ENCODE measurements around the gene SNW1.
A peak's percentile ranks its signal among the peaks of the same experiment; 100 is the strongest.
"Not testable (repeated sequence)": the region's sequence is repeated elsewhere in the genome, so short reads cannot be mapped to it uniquely, and the experiment has no call there.

SNW1 gene

DNA sequence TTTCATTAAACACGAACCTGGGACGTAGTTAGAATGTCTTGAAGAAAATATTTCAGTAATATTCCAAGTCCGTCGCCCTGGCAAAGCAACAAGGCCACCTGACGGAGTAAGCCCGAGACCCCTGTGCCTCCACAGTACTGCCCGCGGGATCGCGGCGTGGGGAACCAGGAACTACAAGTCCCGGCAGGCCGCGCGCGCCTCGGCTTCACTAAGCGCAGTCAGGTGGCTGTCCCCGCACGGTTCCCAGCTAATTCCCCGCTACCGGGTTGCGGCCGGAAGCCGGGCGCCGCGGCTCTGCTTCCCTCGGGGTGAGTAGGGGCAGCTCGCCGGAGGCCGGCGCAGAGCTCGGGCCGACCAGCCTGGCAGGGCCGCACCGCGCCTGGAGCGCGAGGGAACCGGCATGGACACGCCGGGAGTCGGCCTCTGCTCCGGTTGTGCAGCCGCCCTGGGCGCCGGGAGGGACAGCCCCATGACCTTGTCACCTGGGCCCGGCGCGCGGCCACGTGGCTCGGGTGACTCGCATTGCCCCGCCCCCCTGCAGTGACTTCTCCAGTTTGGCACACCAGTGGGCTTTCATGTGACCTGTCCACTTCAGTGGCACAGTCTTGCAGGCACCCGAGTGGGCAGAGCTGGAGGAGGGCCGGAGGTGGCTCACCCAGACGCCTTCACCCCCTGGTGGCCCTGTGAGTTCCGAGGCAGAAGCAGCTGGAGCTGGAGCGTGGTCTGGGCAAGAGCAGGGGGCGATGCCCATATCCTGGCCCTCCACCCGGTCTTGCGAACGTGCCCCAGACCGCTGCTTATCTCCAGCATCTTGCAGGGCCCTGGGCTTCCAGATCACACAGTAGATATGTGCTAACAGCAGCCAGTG lies 39.1 kb upstream of the SNW1 start, which contains the start of gene ADCK1:
ADCK1 (plus strand) TSS at position 247 of the 868 bp plus-strand sequence. CDS start 18,870 bp downstream, outside the sequence.
- TF ChIP-seq, protein P1, sequence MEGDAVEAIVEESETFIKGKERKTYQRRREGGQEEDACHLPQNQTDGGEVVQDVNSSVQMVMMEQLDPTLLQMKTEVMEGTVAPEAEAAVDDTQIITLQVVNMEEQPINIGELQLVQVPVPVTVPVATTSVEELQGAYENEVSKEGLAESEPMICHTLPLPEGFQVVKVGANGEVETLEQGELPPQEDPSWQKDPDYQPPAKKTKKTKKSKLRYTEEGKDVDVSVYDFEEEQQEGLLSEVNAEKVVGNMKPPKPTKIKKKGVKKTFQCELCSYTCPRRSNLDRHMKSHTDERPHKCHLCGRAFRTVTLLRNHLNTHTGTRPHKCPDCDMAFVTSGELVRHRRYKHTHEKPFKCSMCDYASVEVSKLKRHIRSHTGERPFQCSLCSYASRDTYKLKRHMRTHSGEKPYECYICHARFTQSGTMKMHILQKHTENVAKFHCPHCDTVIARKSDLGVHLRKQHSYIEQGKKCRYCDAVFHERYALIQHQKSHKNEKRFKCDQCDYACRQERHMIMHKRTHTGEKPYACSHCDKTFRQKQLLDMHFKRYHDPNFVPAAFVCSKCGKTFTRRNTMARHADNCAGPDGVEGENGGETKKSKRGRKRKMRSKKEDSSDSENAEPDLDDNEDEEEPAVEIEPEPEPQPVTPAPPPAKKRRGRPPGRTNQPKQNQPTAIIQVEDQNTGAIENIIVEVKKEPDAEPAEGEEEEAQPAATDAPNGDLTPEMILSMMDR (IDR thresholded peaks at IDR 0.05; ENCODE audit: insufficient read depth, low read depth, low read length, missing control alignments) = peak; percentile 26
- peak within 1 kb of the TSS; percentile 71 for H3K4me3 ChIP-seq (ENCODE audit: low read length)
- DNase-seq (ENCODE audit: low read depth) = peak; percentile 77

DNA sequence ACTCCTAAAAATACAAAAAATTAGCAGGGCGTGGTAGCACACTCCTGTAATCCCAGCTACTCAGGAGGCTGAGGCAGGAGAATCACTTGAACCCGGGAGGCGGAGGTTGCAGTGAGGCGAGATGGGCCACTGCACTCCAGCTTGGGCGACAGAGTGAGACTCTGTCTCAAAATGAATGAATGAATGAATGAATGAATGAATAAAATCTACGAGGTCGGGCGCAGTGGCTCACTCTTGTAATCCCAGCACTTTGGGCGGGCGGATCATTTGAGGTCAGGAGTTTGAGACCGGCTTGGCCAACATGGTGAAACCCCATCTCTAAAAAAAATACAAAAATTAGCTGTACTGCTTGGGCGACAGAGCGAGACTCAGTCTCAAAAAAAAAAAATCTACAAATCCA lies 38.5 kb upstream of the SNW1 start:
- not testable (repeated sequence) for DNase-seq (ENCODE audit: low read depth)
- H3K4me3 ChIP-seq (ENCODE audit: low read length) = peak overlapping the region; percentile 71

DNA sequence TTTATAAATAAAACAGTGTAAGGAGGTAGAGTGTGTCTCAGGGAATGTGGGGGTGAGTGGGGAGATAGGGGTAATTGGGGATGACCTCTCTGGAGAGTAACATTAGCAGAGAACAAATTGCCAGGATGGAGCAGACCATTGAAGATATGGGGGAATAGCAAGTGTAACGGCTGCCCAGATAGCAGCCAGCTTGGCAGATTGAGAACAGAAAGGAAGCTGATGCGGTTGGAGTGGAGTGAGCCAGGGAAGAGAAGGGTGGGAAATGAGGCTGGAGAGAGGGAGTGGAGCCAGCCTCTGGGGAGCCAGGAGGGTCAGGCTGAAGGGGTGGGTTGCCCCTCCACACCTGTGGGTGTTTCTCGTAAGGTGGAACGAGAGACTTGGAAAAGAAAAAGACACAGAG lies 33.4 kb upstream of the SNW1 start:
- TF ChIP-seq, protein P1 (IDR thresholded peaks at IDR 0.05; ENCODE audit: insufficient read depth, low read depth, low read length, missing control alignments) = no peak
- no peak for DNase-seq (ENCODE audit: low read depth)

DNA sequence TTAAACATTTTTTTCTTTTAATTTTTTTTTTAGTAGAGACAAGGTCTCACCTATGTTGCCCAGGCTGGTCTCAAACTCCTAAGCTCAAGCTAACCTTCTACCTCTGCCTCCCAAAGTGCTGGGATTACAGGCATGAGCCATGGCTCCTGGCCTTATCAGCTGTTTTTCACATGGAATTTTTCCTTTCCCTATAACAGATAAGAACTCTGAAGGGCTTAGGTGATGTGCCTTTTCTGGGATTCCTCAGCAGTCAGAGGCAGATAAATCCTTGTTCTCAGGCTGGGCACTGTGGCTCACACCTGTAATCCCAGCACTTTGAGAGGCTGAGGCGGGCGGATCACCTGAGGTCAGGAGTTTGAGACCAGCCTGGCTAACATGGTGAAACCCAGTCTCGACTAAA lies 32.3 kb upstream of the SNW1 start:
- DNase-seq (ENCODE audit: low read depth); H3K4me3 ChIP-seq (ENCODE audit: low read length): not testable (repeated sequence)

More for the DNA sequence above, 33.4 kb upstream of the SNW1 start:
- H3K4me3 ChIP-seq (ENCODE audit: low read length) = no peak overlapping the region

DNA sequence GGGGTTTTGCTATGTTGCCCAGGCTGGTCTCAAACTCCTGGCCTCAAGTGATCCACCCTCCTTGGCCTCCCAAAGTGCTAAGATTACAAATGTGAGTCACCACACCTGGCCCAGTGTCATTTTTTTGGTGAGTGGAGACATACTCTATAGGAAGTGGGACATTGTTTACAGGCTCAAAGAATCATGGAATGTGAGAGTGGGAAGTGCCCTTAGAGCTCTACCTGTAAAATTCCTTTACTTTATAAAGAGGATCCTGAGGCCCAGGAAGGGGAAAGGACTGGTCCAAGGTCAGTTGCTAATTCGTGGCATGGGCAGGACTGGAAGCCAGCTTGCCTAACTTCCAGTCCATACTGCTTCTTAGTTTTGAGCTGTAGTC lies 30.3 kb upstream of the SNW1 start:
- DNase-seq (ENCODE audit: low read depth) = peak; percentile 32
- TF ChIP-seq, protein P1 (IDR thresholded peaks at IDR 0.05; ENCODE audit: insufficient read depth, low read depth, low read length, missing control alignments) = no peak
- no peak overlapping the region for H3K4me3 ChIP-seq (ENCODE audit: low read length)

DNA sequence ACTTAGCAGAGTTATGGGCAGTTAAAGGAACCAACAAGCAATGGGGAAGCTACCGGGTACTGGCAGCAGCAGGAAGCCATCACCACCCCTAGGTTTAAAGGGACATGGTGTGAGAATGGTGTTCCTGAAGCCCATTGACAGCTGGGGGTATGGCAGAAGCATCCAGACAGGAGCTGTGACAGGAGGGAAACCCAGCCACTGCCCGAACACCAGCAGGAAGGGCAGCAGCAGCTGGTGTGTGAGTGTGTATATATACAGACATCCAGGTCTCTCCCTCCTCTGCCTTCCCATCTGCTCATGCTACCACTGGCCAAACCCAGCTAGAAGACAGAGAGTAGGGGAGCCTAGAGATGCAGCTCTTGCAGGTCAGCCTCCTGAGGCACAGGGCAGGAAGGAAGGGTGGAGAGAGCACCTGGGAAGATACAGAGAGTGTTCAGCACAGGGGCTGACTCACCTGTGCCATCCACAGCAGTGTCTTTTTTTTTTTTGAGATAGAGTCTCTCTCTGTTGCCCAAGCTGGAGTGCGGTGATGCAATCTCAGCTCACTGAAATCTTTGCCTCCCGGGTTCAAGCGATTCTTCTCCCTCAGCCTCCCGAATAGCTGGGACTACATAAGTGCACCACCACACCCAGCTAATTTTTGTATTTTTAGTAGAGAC lies 29.7 kb upstream of the SNW1 start:
- peak; percentile 77 for DNase-seq (ENCODE audit: low read depth)
- TF ChIP-seq, protein P1 (IDR thresholded peaks at IDR 0.05; ENCODE audit: insufficient read depth, low read depth, low read length, missing control alignments) = no peak
- no peak overlapping the region for H3K4me3 ChIP-seq (ENCODE audit: low read length)

DNA sequence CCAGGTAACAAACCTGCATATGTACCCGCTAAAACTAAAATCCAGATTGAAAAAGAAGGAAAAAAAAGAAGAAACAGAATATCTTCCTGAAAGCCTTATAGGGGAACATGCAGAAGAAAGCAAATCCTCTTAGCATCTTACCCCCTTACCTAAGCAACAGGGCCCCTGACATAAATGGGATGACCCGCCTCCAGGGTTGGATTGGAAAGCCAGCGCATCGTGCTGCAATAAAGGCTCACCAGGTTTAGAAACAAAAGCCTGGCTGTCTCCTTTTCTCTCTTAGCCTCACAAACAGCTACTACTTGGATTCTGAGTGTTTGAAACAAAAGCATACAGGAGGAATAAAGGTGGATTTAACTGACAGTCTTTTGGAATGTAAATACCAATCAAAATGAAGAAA lies 25.2 kb upstream of the SNW1 start:
- TF ChIP-seq, protein P1 (IDR thresholded peaks at IDR 0.05; ENCODE audit: insufficient read depth, low read depth, low read length, missing control alignments) = no peak
- H3K4me3 ChIP-seq (ENCODE audit: low read length) = no peak overlapping the region
- DNase-seq (ENCODE audit: low read depth) = no peak

DNA sequence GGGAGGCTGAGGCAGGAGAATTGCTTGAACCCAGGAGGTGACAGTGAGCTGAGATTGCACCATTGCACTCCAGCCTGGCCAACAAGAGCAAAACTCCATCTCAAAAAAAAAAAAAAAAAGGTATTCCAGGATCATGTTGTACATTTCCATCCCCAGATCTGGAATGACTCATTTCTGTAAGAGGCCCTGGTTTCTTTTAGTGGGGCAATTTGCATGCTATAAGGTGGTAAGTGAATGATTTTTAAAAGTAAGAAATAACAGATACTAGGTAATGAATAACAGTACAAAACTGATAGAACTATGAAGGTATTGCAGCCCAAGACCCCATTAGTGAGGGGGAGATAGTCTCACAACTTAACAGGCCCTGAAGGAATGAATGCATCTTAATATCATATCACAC lies 21.2 kb upstream of the SNW1 start:
- DNase-seq (ENCODE audit: low read depth) = no peak
- H3K4me3 ChIP-seq (ENCODE audit: low read length) = no peak overlapping the region
- TF ChIP-seq, protein P1 (IDR thresholded peaks at IDR 0.05; ENCODE audit: insufficient read depth, low read depth, low read length, missing control alignments) = no peak

DNA sequence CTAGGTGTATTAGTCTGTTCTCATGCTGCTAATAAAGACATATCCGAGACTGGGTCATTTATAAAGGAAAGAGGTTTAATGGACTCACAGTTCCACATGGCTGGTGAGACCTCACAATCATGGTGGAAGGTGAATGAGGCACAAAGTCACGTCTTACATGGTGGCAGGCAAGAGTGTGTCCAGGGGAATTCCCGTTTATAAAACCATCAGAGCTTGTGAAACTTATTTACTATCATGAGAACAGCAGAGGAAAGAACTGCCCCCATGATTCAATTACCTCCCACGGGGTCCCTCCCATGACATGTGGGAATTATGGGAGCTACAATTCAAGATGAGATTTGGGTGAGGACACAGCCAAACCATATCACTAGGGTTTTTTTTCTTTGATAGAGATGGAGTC lies 13.0 kb upstream of the SNW1 start:
- not testable (repeated sequence) for DNase-seq (ENCODE audit: low read depth); H3K4me3 ChIP-seq (ENCODE audit: low read length)

DNA sequence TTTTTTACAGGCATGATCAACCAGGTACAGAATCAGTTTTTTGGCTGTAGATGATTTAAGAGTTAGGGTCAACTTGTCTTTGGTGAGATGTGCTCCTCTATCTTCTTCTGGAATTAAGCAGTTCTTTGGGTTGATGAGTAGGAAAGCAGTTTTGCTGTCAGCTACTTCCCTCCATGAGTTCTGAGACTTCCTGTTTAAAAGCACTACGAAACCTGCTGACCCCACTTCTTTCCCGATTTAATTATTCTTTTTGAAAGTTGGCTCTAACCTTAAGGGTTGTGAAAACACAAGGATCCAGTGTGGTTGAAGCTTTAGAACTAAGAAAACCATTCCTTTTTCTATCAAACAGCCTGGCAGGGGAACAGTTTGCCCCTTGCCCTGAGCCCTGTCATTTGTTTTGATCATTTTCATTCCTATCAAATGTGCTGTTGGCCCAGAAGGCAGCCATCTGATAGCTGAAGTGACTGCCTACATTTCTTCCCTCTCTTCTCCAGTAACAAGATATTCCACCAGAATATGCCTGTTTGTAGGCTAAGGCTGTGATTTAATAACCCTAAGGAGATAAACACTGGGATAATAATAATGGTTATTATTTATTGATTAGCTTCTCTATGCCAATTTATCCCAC lies 7.6 kb upstream of the SNW1 start:
- H3K4me3 ChIP-seq (ENCODE audit: low read length); DNase-seq (ENCODE audit: low read depth): not testable (repeated sequence)
